K562 (cell line): ENCODE data around the gene TRIM27. TPM values are rescaled to one million over a fixed set of nuclear protein-coding genes. Genes with fewer than 3 reads are reported as not detected.

Source experiments
- BMI1 ChIP-seq: fragments of 150-350 bp; IDR thresholded peaks from 2 replicates; pipeline ENCODE4 v1.6.1; 2014; ENCODE audit warnings: low read length
- CBFB ChIP-seq: sonication (generic); formaldehyde crosslinking; IDR thresholded peaks from 2 replicates; pipeline ENCODE4 v1.4.0; 2020; ENCODE audit warnings: mild to moderate bottlenecking, missing genetic modification reagents
- CBX3 ChIP-seq, 2 experiments: IDR thresholded peaks; 1 replicate in 1 of 2; 2 replicates in 1 of 2; pipeline ENCODE4 v1.6.1; 2012; ENCODE audit warnings: inconsistent platforms in 2 of 2, low read length in 2 of 2, borderline replicate concordance in 1 of 2, control low read depth in 1 of 2
- DACH1 ChIP-seq: fragments of 450-650 bp; IDR thresholded peaks from 2 replicates; pipeline ENCODE4 v1.6.1; 2018; ENCODE audit not compliant: partially characterized antibody
- FIP1L1 ChIP-seq: fragments of 200-400 bp; formaldehyde crosslinking; IDR thresholded peaks from 2 replicates; pipeline ENCODE4 v1.6.1; 2018; ENCODE audit warnings: mild to moderate bottlenecking, low read depth, low read length; ENCODE audit not compliant: poor library complexity, severe bottlenecking
- FOXP1 ChIP-seq: sonication (generic); formaldehyde crosslinking; IDR thresholded peaks from 2 replicates; pipeline ENCODE4 v1.8.0; 2022; ENCODE audit warnings: mild to moderate bottlenecking, missing genetic modification reagents
- GATAD2B ChIP-seq: fragments of 450-650 bp; IDR thresholded peaks from 2 replicates; pipeline ENCODE4 v1.6.1; 2017; ENCODE audit warnings: mild to moderate bottlenecking, borderline replicate concordance
- HEY1 ChIP-seq: fragments of 250-450 bp; sonication (Bioruptor Pico); IDR thresholded peaks from 2 replicates; pipeline ENCODE4 v1.5.0; 2020; ENCODE audit warnings: mild to moderate bottlenecking, moderate library complexity, borderline replicate concordance
- HOMEZ ChIP-seq: fragments of 250-450 bp; sonication (Bioruptor Pico); IDR thresholded peaks from 2 replicates; pipeline ENCODE4 v1.4.0; 2020; ENCODE audit warnings: mild to moderate bottlenecking, moderate library complexity
- KLF10 ChIP-seq: fragments of 250-450 bp; sonication (Bioruptor Pico); IDR thresholded peaks from 2 replicates; pipeline ENCODE4 v1.6.1; 2021; ENCODE audit warnings: matching md5 sums
- LEF1 ChIP-seq: fragments of 450-650 bp; IDR thresholded peaks from 2 replicates; pipeline ENCODE4 v1.6.1; 2016; ENCODE audit warnings: mild to moderate bottlenecking
- MIER1 ChIP-seq: fragments of 450-650 bp; IDR thresholded peaks from 2 replicates; pipeline ENCODE4 v1.6.1; 2016; ENCODE audit warnings: antibody characterized with exemption, mild to moderate bottlenecking, low read depth
- MLX ChIP-seq, 2 experiments: fragments of 450-650 bp in 1 of 2; sonication (generic) in 1 of 2; formaldehyde crosslinking; conservative IDR thresholded peaks; 2 replicates each; pipeline versions ENCODE4 v1.4.0 to v1.8.1; 2020 to 2022; ENCODE audit warnings: mild to moderate bottlenecking in 1 of 2, missing genetic modification reagents in 1 of 2
- PHF21A ChIP-seq: fragments of 450-650 bp; IDR thresholded peaks from 2 replicates; pipeline ENCODE4 v1.6.1; 2017; ENCODE audit warnings: low read depth, borderline replicate concordance
- SAP30 ChIP-seq: fragments of 200-600 bp; sonication (generic); IDR thresholded peaks from 2 replicates; pipeline ENCODE4 v1.6.1; 2012; ENCODE audit warnings: borderline replicate concordance, low read depth, mild to moderate bottlenecking, moderate library complexity, low read length, control low read depth, inconsistent platforms; ENCODE audit not compliant: insufficient read depth, poor library complexity, severe bottlenecking
- SRSF1 ChIP-seq: fragments of 200-400 bp; formaldehyde crosslinking; IDR thresholded peaks from 2 replicates; pipeline ENCODE4 v1.6.1; 2017; ENCODE audit warnings: mild to moderate bottlenecking, low read depth, low read length, moderate library complexity
- STAT6 ChIP-seq: sonication (generic); formaldehyde crosslinking; IDR thresholded peaks from 2 replicates; pipeline ENCODE4 v1.8.1; 2023; ENCODE audit warnings: mild to moderate bottlenecking, missing genetic modification reagents
- THRB ChIP-seq: fragments of 450-650 bp; formaldehyde crosslinking; conservative IDR thresholded peaks from 2 replicates; pipeline ENCODE4 v1.4.0; 2022; ENCODE audit warnings: mild to moderate bottlenecking, missing genetic modification characterization
- ZBTB12 ChIP-seq: fragments of 250-450 bp; sonication (Bioruptor Pico); IDR thresholded peaks from 2 replicates; pipeline ENCODE4 v1.4.0; 2020
- ZC3H11A ChIP-seq: IDR thresholded peaks from 2 replicates; pipeline ENCODE4 v1.6.1; 2012; ENCODE audit warnings: low read depth, low read length, improper control_type of control experiment
- ZNF551 ChIP-seq: fragments of 250-450 bp; sonication (Bioruptor Pico); IDR thresholded peaks from 2 replicates; pipeline ENCODE4 v1.5.0; 2021; ENCODE audit warnings: mild to moderate bottlenecking, moderate library complexity
- polyA plus RNA-seq, 8 experiments: library from polyadenylated mRNA; depleted of rRNA in 4 of 8; stranded (reverse) in 5 of 8; unstranded in 3 of 8; fragments of >200 nt; fragmentation: Nextera tagmentation in 2 of 8; fragmentation: Illumina TruSeq in 1 of 8; extraction: Ambion mirVana in 2 of 8; extraction: Trizol in 1 of 8; gene quantifications; 2 replicates each; pipeline versions ENCODE4 v1.2.1 to v1.2.3, GENCODE V29; 2011 to 2014; ENCODE audit warnings: inconsistent platforms in 1 of 8, missing spikeins in 1 of 8
- total RNA-seq, 7 experiments: library from RNA; depleted of rRNA in 6 of 7; stranded (reverse); fragments of >200 nt in 6 of 7; fragmentation: Illumina TruSeq in 2 of 7; extraction: Trizol in 2 of 7; gene quantifications; 2 replicates each; pipeline versions ENCODE4 v1.2.1 to v1.2.3, GENCODE V29; 2011 to 2021; ENCODE audit warnings: low replicate concordance in 1 of 7

The TRIM27 gene
- total and polyA plus RNA-seq, 9 of the 15 experiments (the other 6 are each of a cell fraction or from before 2014, with no cell fraction given): 37.7 to 235 (median 122) TPM

GRCh38 chr6:28960846-28961500 lies 37.2 kb upstream of the TRIM27 start (continued):
- no peak; the same call in 1 of the 2 replicates for TF ChIP-seq THRB (CRISPR knock-in tag)
- no peak for TF ChIP-seq HOMEZ (CRISPR knock-in tag)
- TF ChIP-seq HEY1: no peak
- TF ChIP-seq MLX (CRISPR knock-in tag; conservative IDR thresholded peaks at IDR 0.05): peak in 1 of 2 experiments; percentile 64; a peak in 1 of 4 replicates
- TF ChIP-seq STAT6 (CRISPR knock-in tag): no peak
- no peak for TF ChIP-seq GATAD2B
- TF ChIP-seq DACH1: no peak
- TF ChIP-seq ZNF551 (CRISPR knock-in tag): no peak
- no peak for TF ChIP-seq FIP1L1
- TF ChIP-seq LEF1: peak; percentile 84
- peak; percentile 54; the same call in 1 of the 2 replicates for TF ChIP-seq PHF21A
- TF ChIP-seq MIER1: peak; percentile 7; the same call in 1 of the 2 replicates
- TF ChIP-seq KLF10: no peak
- no peak for TF ChIP-seq BMI1
- TF ChIP-seq CBX3 (IDR thresholded peaks at IDR 0.05; ENCODE audit: borderline replicate concordance in 1 of 2, low read length in 2 of 2): no peak; a peak in 1 of 3 replicates
- TF ChIP-seq ZC3H11A: no peak
- 0 out of 2 replicates have a peak, but pooled peaks have one; percentile 47 for TF ChIP-seq CBFB (CRISPR knock-in tag)
- TF ChIP-seq ZBTB12 (CRISPR knock-in tag): no peak
- no peak for TF ChIP-seq FOXP1 (CRISPR knock-in tag)
- no peak for TF ChIP-seq SRSF1
- TF ChIP-seq SAP30: no peak
